ENCODE results near the gene KHSRP.

DNA sequence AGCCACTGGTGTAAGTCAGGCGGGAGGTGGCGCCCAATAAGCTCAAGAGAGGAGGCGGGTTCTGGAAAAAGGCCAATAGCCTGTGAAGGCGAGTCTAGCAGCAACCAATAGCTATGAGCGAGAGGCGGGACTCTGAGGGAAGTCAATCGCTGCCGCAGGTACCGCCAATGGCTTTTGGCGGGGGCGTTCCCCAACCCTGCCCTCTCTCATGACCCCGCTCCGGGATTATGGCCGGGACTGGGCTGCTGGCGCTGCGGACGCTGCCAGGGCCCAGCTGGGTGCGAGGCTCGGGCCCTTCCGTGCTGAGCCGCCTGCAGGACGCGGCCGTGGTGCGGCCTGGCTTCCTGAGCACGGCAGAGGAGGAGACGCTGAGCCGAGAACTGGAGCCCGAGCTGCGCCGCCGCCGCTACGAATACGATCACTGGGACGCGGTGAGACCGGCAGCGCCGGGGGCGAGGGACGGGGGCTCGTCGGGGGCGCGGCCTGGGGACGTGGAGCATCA is 52.0 kb downstream of the KHSRP start, which contains the start of gene ALKBH7:
- TF ChIP-seq POLR2AphosphoS5 (IDR thresholded peaks at IDR 0.05; ENCODE audit: borderline replicate concordance, low read depth, low read length) (peak; percentile 61; the same call in 1 of the 2 replicates), EZH2 (IDR thresholded peaks at IDR 0.05) (no peak), FOXP2 (optimal IDR thresholded peaks at IDR 0.05; ENCODE audit: control extremely low read depth, extremely low read length, insufficient read depth) (no peak)
